Thyroid gland (tissue), 4 donors: ENCODE results near the gene POLN. TPM values are rescaled to one million over a fixed set of nuclear protein-coding genes. Genes with fewer than 3 reads are reported as not detected.

Experiments used
- DNase-seq, 2 donors: peaks; one replicate each; pipeline ENCODE4 v3.0.0-alpha.2; 2019
- H3K27ac ChIP-seq, 3 donors: fragments of 200-600 bp; sonication (generic); 1 replicate in 2 of 3; 2 replicates in 1 of 3; pipeline ENCODE4 v1.5.1; 2016 to 2019; ENCODE audit warnings: mild to moderate bottlenecking in 1 of 3, moderate library complexity in 1 of 3
- H3K27me3 ChIP-seq: fragments of 200-600 bp; sonication (generic); one replicate; pipeline ENCODE4 v1.5.1; 2019
- H3K36me3 ChIP-seq, 2 donors: fragments of 200-600 bp; sonication (generic); one replicate each; pipeline ENCODE4 v1.5.1; 2016 to 2019
- H3K4me1 ChIP-seq, 2 donors: fragments of 200-600 bp; sonication (generic); one replicate each; pipeline ENCODE4 v1.5.1; 2017 to 2019
- H3K4me3 ChIP-seq, 3 donors: fragments of 200-600 bp; sonication (generic); replicated peaks in 1 of 3; 1 replicate in 2 of 3; 2 replicates in 1 of 3; pipeline ENCODE4 v1.5.1; 2016; ENCODE audit warnings: mild to moderate bottlenecking in 1 of 3
- H3K9me3 ChIP-seq: fragments of 200-600 bp; sonication (generic); one replicate; pipeline ENCODE4 v1.5.1; 2017
- POLR2A ChIP-seq, 2 donors: fragments of 450-650 bp; IDR thresholded peaks; one replicate each; pipeline ENCODE4 v1.6.1; 2017; ENCODE audit warnings: antibody characterized with exemption in 2 of 2, mild to moderate bottlenecking in 2 of 2, moderate library complexity in 1 of 2
- WGBS, 2 donors: methylation state at CpG; one replicate each; pipeline ENCODE4 v1.1.5; 2017; 5-methylcytosine and 5-hydroxymethylcytosine counted together
- intact Hi-C: fragments of 100-400 bp; cut with DNase I; formaldehyde crosslinking; loops from one replicate; pipeline ENCODE4 v1.15.1; 2023
- total RNA-seq, 4 donors: library from RNA; depleted of rRNA; stranded (reverse); fragments of >200 nt; gene quantifications; one replicate each; pipeline ENCODE4 v1.2.3, GENCODE V29; 2016
- TF ChIP-seq, protein P1 (sequence below), 6 experiments: fragments of 200-600 bp in 3 of 6; fragments of 450-650 bp in 3 of 6; sonication (generic) in 3 of 6; IDR thresholded peaks; one replicate each; pipeline ENCODE4 v1.5.1; 2016 to 2019; ENCODE audit warnings: antibody characterized with exemption in 6 of 6, mild to moderate bottlenecking in 2 of 6, inconsistent platforms in 1 of 6, moderate library complexity in 1 of 6

Gene POLN
- total RNA-seq, 4 donors from 2014 or later, result 1.5 to 5.4 (median 3.0) TPM

DNA sequence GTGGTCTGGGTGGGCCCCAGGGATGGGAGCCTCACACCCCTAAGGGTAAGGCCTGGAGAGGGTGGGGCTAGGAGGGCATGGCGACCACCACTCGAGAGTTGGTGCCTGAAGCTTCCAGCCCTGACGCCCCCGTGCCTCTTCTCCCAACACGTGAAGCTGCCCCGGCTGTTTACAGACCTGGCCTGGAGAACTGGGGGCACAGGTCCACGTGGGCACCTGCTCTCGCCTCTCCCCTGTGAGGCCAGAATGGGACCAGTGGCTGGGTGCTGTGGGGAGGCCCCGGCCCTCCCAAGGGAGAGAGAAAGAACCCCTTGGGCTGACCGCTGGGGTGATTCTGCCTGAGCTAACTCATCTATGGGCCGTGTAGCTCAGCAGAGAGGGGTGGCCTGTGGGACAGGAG lies 167.3 kb downstream of the POLN start:
- Histone ChIP-seq H3K27me3 (no peaks in the 10 kb centered on the region), H3K4me1 (peaks cover 13 to 17% of the 10 kb centered on the region in 2 donors), H3K27ac (no peak overlapping the region), H3K9me3 (no peaks in the 10 kb centered on the region), H3K4me3 (no peak overlapping the region), H3K36me3 (no peaks in the 10 kb centered on the region)
- DNase-seq, result no peak
- TF ChIP-seq, protein P1, sequence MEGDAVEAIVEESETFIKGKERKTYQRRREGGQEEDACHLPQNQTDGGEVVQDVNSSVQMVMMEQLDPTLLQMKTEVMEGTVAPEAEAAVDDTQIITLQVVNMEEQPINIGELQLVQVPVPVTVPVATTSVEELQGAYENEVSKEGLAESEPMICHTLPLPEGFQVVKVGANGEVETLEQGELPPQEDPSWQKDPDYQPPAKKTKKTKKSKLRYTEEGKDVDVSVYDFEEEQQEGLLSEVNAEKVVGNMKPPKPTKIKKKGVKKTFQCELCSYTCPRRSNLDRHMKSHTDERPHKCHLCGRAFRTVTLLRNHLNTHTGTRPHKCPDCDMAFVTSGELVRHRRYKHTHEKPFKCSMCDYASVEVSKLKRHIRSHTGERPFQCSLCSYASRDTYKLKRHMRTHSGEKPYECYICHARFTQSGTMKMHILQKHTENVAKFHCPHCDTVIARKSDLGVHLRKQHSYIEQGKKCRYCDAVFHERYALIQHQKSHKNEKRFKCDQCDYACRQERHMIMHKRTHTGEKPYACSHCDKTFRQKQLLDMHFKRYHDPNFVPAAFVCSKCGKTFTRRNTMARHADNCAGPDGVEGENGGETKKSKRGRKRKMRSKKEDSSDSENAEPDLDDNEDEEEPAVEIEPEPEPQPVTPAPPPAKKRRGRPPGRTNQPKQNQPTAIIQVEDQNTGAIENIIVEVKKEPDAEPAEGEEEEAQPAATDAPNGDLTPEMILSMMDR (IDR thresholded peaks at IDR 0.05), result no peak
- no peak for TF ChIP-seq POLR2A (IDR thresholded peaks at IDR 0.05)
- 82 to 85% methylated on average over 7 to 11 of the region's 11 CpGs for WGBS, 2 donors
- intact Hi-C loops, result no loop called here

DNA sequence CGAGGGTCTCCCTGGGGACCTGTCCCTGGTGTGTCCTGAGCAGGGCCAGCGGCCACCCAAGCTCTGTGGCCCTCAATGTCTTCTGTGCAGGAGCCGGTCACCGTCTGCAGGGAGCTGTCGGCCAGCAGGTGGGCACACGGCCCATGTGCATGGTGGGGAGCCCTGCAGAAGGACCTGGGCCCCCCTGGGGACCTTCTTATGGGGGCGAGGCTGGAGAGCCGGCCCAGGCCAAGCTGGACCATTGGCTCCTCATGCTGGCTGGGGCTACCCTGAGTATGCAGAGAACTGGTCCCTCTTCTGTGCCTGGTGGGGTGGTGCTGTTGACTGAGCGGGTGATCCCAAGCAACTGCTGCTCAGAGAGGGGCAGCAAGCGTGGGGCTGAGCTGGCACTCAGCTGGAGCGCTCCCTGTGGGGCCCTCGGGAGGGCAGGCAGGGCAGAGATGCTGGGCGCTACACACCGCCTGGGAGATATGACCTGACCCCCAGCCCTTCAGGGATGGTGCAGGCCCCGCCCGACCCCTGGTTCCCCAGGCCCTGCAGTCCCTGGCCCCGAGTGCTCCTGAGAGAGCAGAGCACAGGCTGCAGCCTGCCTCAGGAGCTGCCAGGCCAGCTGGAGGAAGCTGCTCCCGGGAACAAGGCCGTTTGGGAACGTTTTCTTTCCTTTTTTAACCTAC lies 168.0 kb downstream of the POLN start:
- no peaks in the 10 kb centered on the region for H3K27me3 ChIP-seq
- WGBS, 2 donors, result 84 to 89% methylated on average over 8 to 12 of the region's 20 CpGs
- intact Hi-C loops, result no loop called here
- H3K4me3 ChIP-seq, result no peak overlapping the region
- no peak for DNase-seq
- no peak overlapping the region for H3K27ac ChIP-seq
- H3K4me1 ChIP-seq, result peaks cover 13 to 17% of the 10 kb centered on the region in 2 donors
- no peaks in the 10 kb centered on the region for H3K36me3 ChIP-seq
- no peak for TF ChIP-seq POLR2A (IDR thresholded peaks at IDR 0.05)
- TF ChIP-seq, protein P1 (IDR thresholded peaks at IDR 0.05), result no peak
- no peaks in the 10 kb centered on the region for H3K9me3 ChIP-seq

DNA sequence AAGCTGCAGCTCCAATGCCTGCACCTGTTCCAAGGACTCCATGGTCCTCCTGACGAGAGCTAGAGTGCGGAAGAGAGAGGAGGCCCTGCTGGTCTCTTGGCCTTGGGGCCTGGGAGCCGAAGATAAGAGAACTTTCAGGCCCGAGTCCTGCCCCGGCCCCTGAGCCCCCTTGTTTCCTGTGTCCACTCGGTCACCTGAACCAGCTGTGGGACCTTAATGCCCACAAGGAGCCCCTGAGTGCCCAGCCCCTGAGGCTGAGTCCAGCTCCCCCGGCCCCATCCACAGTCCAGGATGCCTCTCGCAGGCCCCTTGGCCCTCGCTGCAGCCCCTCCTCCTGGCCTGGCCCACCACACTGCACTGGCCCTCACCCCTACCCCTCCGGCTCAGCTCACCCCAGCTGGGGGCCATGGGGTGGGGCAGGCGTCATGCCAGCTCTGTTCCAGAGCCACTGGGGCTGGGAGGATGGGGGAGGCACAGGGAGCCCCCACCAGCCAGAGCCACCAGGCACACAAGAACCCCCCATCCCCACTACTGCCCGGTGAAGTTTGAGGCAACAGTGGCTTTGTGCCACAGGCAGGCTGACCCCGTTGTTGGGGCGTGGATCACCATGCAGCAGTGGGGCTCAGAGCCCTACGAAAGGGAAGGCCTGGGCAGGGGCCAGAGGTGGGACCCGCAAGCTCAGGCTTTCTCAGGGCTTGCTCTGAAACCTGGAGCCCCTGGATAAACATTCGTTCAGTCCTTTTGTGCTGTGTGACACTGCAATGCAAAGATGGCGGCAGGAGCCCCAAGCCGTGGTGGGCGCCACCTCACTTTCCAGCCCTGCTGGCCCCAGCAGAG lies 168.7 kb downstream of the POLN start:
- no peak for DNase-seq
- Histone ChIP-seq H3K4me1 (peaks cover 13 to 17% of the 10 kb centered on the region in 2 donors), H3K27me3 (no peaks in the 10 kb centered on the region), H3K9me3 (no peaks in the 10 kb centered on the region), H3K36me3 (no peaks in the 10 kb centered on the region), H3K27ac (no peak overlapping the region), H3K4me3 (no peak overlapping the region)
- WGBS, 2 donors, result 78 to 80% methylated on average over 12 to 18 of the region's 20 CpGs
- TF ChIP-seq, protein P1 (IDR thresholded peaks at IDR 0.05), result no peak
- TF ChIP-seq POLR2A (IDR thresholded peaks at IDR 0.05), result no peak
- intact Hi-C loops, result no loop called here

DNA sequence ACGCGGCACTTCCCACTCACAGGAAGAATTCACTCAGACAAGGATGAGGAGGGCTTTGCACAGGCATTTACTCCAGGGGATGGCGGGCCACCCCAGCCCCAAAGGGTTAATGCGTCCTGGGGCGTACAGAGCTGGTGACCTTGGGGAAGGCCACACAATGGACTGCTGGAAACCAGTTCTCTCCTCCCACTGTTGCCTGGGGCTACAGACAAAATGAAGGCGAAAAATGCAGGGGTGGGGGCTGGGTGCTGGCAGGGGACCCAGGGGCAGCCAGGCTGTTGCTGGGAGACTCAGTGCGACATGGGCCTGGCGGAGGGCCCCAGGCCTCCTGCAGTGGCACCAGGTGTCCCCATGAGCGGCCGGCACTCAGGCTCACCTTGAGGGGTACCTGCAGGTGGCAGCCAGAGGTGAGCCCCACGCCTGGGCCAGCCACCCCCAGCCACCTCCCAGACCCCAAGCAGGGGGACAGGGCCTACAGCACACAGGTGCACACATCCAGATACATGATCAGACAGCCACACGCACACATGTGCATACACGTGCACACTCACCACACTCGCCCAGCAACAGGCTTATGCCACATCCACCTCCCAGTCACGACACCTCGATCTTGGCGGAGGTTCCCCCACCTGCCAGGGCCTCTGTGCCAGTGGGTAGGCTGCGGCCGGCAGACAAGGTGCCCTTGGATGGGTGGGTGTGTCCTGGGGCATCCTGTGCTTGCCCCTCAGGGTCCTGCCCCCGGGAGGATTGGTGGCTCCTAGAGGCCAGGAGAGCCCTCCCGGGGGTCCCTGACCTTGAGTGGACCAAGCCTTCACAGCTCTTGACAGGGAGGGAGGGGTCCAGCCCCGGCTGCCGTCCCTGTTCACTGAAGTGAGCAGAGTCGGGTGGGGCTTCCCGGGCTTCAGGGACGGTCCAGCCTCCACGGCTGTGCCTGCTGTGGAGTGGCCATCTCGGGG lies 169.7 kb downstream of the POLN start:
- H3K4me1 ChIP-seq, result peaks cover 13 to 17% of the 10 kb centered on the region in 2 donors
- no peaks in the 10 kb centered on the region for H3K36me3 ChIP-seq
- no peaks in the 10 kb centered on the region for H3K27me3 ChIP-seq
- 34 to 51% methylated on average over 11 to 19 of the region's 28 CpGs for WGBS, 2 donors
- no peak for TF ChIP-seq POLR2A (IDR thresholded peaks at IDR 0.05)
- TF ChIP-seq, protein P1 (IDR thresholded peaks at IDR 0.05), result no peak
- peak overlapping the region; percentile 10 to 62 (median 45) for H3K27ac ChIP-seq
- intact Hi-C loops, result no loop called here
- peak; percentile 72 to 75 for DNase-seq
- no peak overlapping the region for H3K4me3 ChIP-seq
- H3K9me3 ChIP-seq, result no peaks in the 10 kb centered on the region
